Measurements from ENCODE around the gene PPP3CA. TPM values are rescaled to one million over a fixed set of nuclear protein-coding genes. Genes with fewer than 3 reads are reported as not detected.

Gene PPP3CA
- total and polyA plus RNA-seq, 5 donors, result 8.3 to 27.2 (median 18.7) TPM

GRCh38 chr4:101277671-101278070, 69.7 kb downstream of the PPP3CA start:
- intact Hi-C loops (cut with DNase I), result no loop called here
- H3K4me3 ChIP-seq (ENCODE audit: low read length), result no peak overlapping the region
- peaks cover 4% of the 10 kb centered on the region for H3K4me1 ChIP-seq (ENCODE audit: control insufficient read depth, insufficient read depth, low read length)
- no peaks in the 10 kb centered on the region for H3K9me3 ChIP-seq (ENCODE audit: control insufficient read depth, low read length)
- DNase-seq (no peak), ATAC-seq (no peak)
- H3K27ac ChIP-seq (ENCODE audit: low read length), result no peak overlapping the region
- 1% methylated on average over 1 of the region's 1 CpG for WGBS
- H3K27me3 ChIP-seq (ENCODE audit: control insufficient read depth, insufficient read depth), result no peaks in the 10 kb centered on the region

GRCh38 chr4:101276661-101277060, 70.7 kb downstream of the PPP3CA start:
- Histone ChIP-seq H3K27ac (ENCODE audit: low read length) (no peak overlapping the region), H3K4me3 (ENCODE audit: low read length) (no peak overlapping the region), H3K9me3 (ENCODE audit: control insufficient read depth, low read length) (no peaks in the 10 kb centered on the region), H3K4me1 (ENCODE audit: control insufficient read depth, insufficient read depth, low read length) (peaks cover 4% of the 10 kb centered on the region), H3K27me3 (ENCODE audit: control insufficient read depth, insufficient read depth) (no peaks in the 10 kb centered on the region)
- DNase-seq, result no peak
- ATAC-seq, result no peak
- intact Hi-C loops (cut with DNase I), result no loop called here
- WGBS, result 97% methylated on average over 3 of the region's 3 CpGs

GRCh38 chr4:101274888-101275752, 72.2 kb downstream of the PPP3CA start:
- Histone ChIP-seq H3K27me3 (ENCODE audit: control insufficient read depth, insufficient read depth) (no peaks in the 10 kb centered on the region), H3K9me3 (ENCODE audit: control insufficient read depth, low read length) (no peaks in the 10 kb centered on the region), H3K27ac (ENCODE audit: low read length) (no peak overlapping the region), H3K4me1 (ENCODE audit: control insufficient read depth, insufficient read depth, low read length) (peaks cover 4% of the 10 kb centered on the region), H3K4me3 (ENCODE audit: low read length) (no peak overlapping the region)
- ATAC-seq, result no peak
- WGBS, result 55% methylated on average over 7 of the region's 7 CpGs
- intact Hi-C loops (cut with DNase I), result no loop called here
- no peak for DNase-seq

GRCh38 chr4:101271516-101271915, 75.8 kb downstream of the PPP3CA start:
- Histone ChIP-seq H3K27ac (ENCODE audit: low read length) (no peak overlapping the region), H3K9me3 (ENCODE audit: control insufficient read depth, low read length) (no peaks in the 10 kb centered on the region), H3K27me3 (ENCODE audit: control insufficient read depth, insufficient read depth) (no peaks in the 10 kb centered on the region), H3K4me3 (ENCODE audit: low read length) (no peak overlapping the region), H3K4me1 (ENCODE audit: control insufficient read depth, insufficient read depth, low read length) (no peaks in the 10 kb centered on the region)
- intact Hi-C loops (cut with DNase I), result no loop called here
- DNase-seq (no peak), ATAC-seq (no peak)
- 52% methylated on average over 2 of the region's 2 CpGs for WGBS

- Histone ChIP-seq H3K27ac (ENCODE audit: low read length) (no peak overlapping the region), H3K9me3 (ENCODE audit: control insufficient read depth, low read length) (no peaks in the 10 kb centered on the region), H3K27me3 (ENCODE audit: control insufficient read depth, insufficient read depth) (no peaks in the 10 kb centered on the region), H3K4me1 (ENCODE audit: control insufficient read depth, insufficient read depth, low read length) (no peaks in the 10 kb centered on the region), H3K4me3 (ENCODE audit: low read length) (no peak overlapping the region)
- DNase-seq (no peak), ATAC-seq (no peak)
- intact Hi-C loops (cut with DNase I), result no loop called here
- 93% methylated on average over 1 of the region's 1 CpG for WGBS
Measured at GRCh38 chr4:101269682-101270081, 77.6 kb downstream of the PPP3CA start.

- Histone ChIP-seq H3K4me1 (ENCODE audit: control insufficient read depth, insufficient read depth, low read length) (peaks cover 1% of the 10 kb centered on the region), H3K27ac (ENCODE audit: low read length) (no peak overlapping the region), H3K27me3 (ENCODE audit: control insufficient read depth, insufficient read depth) (no peaks in the 10 kb centered on the region), H3K4me3 (ENCODE audit: low read length) (no peak overlapping the region), H3K9me3 (ENCODE audit: control insufficient read depth, low read length) (no peaks in the 10 kb centered on the region)
- 68% methylated on average over 1 of the region's 1 CpG for WGBS
- intact Hi-C loops (cut with DNase I), result no loop called here
- DNase-seq (no peak), ATAC-seq (no peak)
Measured at GRCh38 chr4:101265816-101266172, 81.5 kb downstream of the PPP3CA start.

- intact Hi-C loops (cut with DNase I), result no loop called here
- DNase-seq (peak in 1 of 3 donors; percentile 19), ATAC-seq (no peak)
- H3K4me3 ChIP-seq (ENCODE audit: low read length), result no peak overlapping the region
- H3K4me1 ChIP-seq (ENCODE audit: control insufficient read depth, insufficient read depth, low read length), result peaks cover 1% of the 10 kb centered on the region
- H3K9me3 ChIP-seq (ENCODE audit: control insufficient read depth, low read length), result no peaks in the 10 kb centered on the region
- H3K27me3 ChIP-seq (ENCODE audit: control insufficient read depth, insufficient read depth), result no peaks in the 10 kb centered on the region
- H3K27ac ChIP-seq (ENCODE audit: low read length), result no peak overlapping the region
- 80% methylated on average over 2 of the region's 2 CpGs for WGBS
Measured at GRCh38 chr4:101264993-101265815, 82.1 kb downstream of the PPP3CA start.

GRCh38 chr4:101264512-101264911, 82.8 kb downstream of the PPP3CA start:
- Histone ChIP-seq H3K27me3 (ENCODE audit: control insufficient read depth, insufficient read depth) (no peaks in the 10 kb centered on the region), H3K9me3 (ENCODE audit: control insufficient read depth, low read length) (no peaks in the 10 kb centered on the region), H3K4me1 (ENCODE audit: control insufficient read depth, insufficient read depth, low read length) (peaks cover 1% of the 10 kb centered on the region), H3K27ac (ENCODE audit: low read length) (no peak overlapping the region), H3K4me3 (ENCODE audit: low read length) (no peak overlapping the region)
- intact Hi-C loops (cut with DNase I), result no loop called here
- ATAC-seq (no peak), DNase-seq (no peak)

- intact Hi-C loops (cut with DNase I), result no loop called here
- Histone ChIP-seq H3K27ac (ENCODE audit: low read length) (no peak overlapping the region), H3K9me3 (ENCODE audit: control insufficient read depth, low read length) (no peaks in the 10 kb centered on the region), H3K4me3 (ENCODE audit: low read length) (no peak overlapping the region), H3K4me1 (ENCODE audit: control insufficient read depth, insufficient read depth, low read length) (peaks cover 1% of the 10 kb centered on the region), H3K27me3 (ENCODE audit: control insufficient read depth, insufficient read depth) (no peaks in the 10 kb centered on the region)
- no peak for DNase-seq
- ATAC-seq, result no peak
Measured at GRCh38 chr4:101262683-101263082, 84.6 kb downstream of the PPP3CA start.

- peaks cover 1% of the 10 kb centered on the region for H3K4me1 ChIP-seq (ENCODE audit: control insufficient read depth, insufficient read depth, low read length)
- 50% methylated on average over 4 of the region's 4 CpGs for WGBS
- intact Hi-C loops (cut with DNase I), result no loop called here
- no peak for ATAC-seq
- no peaks in the 10 kb centered on the region for H3K9me3 ChIP-seq (ENCODE audit: control insufficient read depth, low read length)
- no peak overlapping the region for H3K4me3 ChIP-seq (ENCODE audit: low read length)
- H3K27me3 ChIP-seq (ENCODE audit: control insufficient read depth, insufficient read depth), result no peaks in the 10 kb centered on the region
- no peak overlapping the region for H3K27ac ChIP-seq (ENCODE audit: low read length)
- no peak for DNase-seq
Measured at GRCh38 chr4:101259876-101260275, 87.5 kb downstream of the PPP3CA start.

- no peak overlapping the region for H3K27ac ChIP-seq (ENCODE audit: low read length)
- ATAC-seq (no peak), DNase-seq (no peak)
- 36% methylated on average over 2 of the region's 2 CpGs for whole genome bisulfite sequencing
- H3K4me3 ChIP-seq (ENCODE audit: low read length), result no peak overlapping the region
- intact Hi-C loops (cut with DNase I), result no loop called here
- peaks cover 1% of the 10 kb centered on the region for H3K4me1 ChIP-seq (ENCODE audit: control insufficient read depth, insufficient read depth, low read length)
- H3K9me3 ChIP-seq (ENCODE audit: control insufficient read depth, low read length), result no peaks in the 10 kb centered on the region
- H3K27me3 ChIP-seq (ENCODE audit: control insufficient read depth, insufficient read depth), result no peaks in the 10 kb centered on the region
Measured at GRCh38 chr4:101258883-101259282, 88.4 kb downstream of the PPP3CA start.
